ENCODE data around the gene CAPN12.
A peak's percentile ranks its signal among the peaks of the same experiment; 100 is the strongest.

Gene CAPN12

DNA sequence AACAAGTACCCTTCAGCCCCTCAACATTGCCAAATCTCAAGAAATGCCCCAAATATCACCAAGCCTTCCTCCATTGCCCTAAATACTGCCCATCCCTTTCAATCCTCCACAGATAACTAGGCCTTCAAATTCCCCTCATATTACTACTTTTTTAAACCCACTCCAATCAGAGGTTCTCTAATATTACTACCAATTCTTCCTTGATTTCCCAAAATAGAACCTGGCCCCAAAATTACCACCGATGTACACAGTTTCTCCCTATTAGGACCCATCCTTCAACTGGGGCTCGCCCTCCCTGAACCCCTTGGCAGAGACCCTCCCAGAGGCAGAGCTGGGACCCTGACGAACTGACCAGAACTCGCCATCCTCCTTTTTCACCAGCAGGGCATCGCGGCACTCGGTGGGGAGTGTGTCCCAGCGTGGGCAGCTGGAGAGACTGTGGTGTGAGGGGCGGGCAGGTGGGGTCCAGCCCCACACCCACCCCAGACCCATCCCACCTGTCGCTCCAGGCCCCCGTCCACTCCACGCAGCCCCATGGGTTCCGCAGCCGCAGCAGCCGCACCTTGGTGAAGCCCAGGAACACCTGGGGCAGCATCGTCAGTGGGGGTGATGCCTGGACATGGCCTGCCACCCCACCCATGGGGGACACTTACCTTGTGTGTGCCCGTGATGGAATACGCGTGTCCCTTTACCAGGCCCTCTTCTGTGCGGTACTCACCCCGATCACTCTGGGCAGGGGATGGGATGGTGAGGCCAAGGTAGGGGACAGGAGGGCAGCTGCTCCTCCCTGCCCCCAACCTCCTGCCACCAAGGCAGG, 6.1 kb downstream of the CAPN12 start:
- DNase-seq, result no peak

DNA sequence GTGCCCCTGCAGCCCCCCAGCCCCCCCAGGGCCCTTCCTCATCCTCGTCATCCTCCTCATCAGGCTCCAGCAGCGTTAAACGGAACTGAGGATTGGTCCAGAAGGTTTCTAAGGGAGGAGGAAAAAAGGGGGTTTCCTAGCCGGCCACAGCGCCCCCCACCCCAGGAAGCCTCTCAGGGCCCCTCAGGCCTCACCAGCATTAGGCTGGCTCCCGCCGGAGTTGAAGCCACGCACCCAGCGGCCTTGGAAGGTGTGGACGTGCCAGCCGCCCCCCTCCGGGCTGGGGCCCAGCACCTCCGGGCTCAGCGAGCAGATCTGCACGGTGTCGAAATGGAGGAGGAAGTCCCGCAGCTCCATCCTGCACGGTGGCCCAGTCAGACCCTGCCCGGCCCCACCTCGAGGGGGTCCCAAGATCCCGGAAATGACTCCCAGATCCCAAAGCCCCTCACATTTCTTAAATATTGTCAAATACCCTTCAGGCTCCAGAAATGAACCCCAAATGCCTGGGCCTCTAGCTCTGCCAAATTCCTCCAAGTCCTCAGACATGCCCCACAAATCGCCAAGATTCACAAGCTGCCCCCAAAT, 6.9 kb downstream of the CAPN12 start:
- no peak for DNase-seq

DNA sequence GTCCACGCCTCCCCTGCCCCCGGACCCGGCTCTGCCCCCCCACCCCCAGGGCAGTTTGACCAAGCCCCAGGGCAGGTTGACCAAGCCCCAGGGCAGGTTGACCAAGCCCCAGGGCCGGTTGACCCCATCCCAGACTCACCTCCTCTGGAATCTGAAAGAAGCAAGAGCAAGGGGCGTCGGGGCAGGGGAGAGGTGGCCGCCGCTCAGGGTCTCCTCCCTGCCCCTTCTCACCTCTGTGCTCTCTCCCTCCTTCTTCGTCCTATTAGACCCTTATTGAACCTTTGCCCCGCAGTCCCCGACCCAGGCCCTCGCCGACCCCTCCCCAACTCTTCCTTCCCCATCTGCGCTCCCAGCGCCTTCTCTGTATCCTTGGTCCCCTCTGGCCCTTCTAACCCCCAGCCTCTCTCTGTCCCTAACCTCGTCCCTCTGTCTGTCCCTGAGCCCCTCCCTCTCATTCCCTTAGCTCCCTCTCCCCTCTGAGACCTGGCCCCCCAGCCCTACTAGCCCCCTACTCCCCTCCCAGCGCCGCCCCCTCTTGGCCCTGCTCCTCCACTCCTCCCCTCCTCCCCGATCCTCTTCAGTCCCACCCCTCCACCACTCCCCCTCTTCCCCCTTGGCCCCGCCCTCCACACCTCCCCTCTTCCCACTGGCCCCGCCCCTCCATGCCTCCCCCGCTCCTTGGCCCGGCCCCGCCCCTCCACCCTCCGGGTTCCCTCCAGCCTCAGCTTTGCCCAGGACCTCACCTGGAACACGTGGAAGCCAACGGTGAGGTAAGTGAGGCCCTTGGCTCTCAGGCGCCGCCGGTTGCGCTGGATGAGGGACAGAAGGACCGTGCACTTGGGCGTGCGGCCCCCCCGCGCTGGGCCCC, 7.6 kb downstream of the CAPN12 start:
- peak; percentile 85 for DNase-seq

DNA sequence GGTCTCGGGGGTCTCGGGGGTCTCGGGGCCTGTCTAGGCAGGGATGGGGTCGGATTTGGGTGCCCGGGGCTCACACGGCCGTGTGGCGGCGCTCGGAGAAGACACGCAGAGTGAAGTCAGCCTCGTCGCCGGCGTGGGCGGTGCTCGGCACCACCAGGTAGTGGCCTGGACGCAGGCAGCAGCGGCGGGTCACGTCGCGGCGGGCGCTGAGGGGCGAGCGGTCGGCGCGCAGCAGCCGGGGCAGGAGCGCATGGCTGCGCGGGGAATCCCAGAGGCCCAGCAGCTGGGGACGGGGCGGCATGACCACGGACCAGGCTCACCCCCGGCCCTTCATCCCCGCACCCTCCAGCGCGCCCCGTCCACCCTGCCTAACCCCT, 8.2 kb downstream of the CAPN12 start:
- peak; percentile 76 for DNase-seq

DNA sequence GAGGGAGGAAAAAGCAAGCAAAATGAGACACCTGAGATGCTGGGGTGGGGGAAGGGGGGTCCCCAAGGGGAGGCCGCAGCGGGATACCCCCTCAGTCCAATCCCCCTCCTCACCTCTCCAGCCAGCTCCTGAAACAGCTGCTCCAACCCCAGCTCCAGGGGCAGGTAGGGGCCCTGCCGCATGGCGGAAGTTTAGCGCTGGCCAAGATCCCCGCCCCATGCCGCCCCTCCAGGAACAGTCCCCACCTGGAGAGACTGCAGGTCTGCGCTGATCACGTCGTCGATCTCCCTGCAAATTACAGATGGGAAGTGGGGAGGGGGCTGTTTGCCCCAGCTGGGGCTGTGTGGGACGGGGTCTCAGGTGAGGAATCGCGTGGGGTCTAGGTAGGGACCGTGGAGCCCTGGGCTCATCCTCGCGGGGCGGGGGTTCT, 9.0 kb downstream of the CAPN12 start:
- peak; percentile 62 for DNase-seq

DNA sequence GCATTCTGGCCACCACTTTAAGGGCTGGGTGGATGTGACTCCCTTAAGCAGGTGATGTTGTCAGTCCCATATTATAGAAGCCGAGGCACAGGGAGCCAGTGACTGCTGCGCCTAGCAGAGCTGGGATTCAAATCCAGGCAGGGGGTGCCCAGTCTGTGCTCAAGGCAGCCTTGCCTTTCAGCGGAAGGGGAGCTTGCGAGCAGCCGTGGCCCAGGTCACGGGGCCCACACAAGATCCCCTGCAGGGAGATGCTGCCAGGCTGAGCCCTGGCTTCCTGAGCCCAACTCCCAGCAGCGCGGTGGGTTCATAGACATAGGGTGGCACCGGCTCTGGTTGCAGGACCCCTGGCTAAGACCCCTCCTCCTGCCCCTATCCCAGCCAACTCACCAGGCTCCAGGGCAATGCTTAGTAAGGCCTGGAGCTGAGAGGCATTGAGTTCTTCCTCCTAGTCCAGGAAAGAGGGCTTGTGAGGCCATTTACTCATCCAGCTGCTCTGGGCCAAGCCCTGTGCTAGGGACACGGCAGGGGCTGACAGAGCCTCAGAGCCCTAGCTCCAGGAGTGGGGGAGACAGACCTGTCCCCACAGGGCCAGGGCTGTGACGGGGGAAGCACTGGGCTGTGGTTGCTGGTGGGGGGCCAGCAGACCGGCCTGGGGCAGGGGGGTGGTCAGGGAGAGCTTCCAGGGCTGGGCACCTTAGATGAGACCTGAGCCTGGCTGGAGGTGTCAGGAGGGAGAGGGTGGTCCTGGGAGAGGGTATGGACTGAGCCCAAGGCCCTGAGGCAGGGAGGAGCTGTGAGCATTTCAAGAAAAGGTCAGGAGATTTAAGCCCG, 9.6 kb downstream of the CAPN12 start:
- peak; percentile 36 for DNase-seq

DNA sequence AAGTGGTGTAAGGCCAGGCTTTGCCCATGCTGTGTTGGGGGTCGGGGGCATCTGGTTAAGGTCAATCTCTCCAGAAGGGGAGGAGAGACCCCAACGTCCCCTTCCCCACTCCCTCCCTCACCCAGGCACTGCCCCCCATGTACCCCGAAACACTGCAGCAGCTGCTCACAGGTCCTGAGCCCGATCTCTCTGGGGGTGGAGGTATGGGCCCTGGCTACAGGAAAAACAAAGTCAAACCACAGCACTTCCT, 10.2 kb downstream of the CAPN12 start:
- no peak for DNase-seq

DNA sequence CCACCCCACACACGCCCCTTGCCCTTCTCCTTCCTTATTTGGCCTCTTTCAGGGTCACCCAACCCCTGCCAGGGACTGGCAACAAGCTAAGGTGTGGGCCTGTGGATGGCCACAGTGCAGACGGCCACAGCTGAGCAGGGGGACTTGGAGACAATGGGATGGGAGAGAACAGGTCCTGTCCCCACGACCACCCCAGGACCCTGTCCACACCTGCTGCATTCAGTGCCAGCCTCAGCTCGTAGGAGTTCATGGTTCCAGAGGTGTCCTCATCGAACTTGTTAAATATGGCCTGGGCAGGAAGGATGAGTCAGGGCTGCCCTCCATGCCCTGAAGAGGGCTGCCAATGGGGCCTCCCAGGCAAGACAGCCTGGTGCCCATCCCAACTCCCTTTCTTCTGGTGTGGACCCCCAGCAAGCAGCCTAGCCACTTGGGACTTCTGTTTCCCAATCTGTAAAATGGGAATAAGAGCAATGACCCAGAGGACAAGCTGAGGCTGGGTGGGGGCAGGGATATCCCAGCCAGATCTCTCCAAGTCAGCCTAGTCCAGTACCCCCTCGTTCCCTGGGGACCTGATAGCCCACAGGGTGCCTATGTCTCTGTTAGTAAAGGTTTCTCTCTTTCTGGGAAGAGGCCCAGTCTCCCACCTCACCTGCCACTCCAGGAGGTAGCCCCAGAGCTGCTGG, 10.6 kb downstream of the CAPN12 start:
- DNase-seq, result no peak

DNA sequence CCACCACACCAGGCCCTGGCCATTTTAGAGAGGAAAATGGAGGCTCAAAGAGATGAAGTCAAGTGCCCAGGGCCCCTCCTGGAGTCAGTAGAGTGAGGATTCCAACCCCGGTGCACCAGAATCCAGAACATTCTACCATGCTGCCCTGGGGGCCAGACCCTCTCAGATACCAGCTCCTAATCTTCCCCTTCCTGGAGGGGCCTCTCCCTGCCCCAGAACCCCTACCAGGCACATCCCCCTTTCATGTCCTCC, 11.1 kb downstream of the CAPN12 start:
- DNase-seq, result no peak

DNA sequence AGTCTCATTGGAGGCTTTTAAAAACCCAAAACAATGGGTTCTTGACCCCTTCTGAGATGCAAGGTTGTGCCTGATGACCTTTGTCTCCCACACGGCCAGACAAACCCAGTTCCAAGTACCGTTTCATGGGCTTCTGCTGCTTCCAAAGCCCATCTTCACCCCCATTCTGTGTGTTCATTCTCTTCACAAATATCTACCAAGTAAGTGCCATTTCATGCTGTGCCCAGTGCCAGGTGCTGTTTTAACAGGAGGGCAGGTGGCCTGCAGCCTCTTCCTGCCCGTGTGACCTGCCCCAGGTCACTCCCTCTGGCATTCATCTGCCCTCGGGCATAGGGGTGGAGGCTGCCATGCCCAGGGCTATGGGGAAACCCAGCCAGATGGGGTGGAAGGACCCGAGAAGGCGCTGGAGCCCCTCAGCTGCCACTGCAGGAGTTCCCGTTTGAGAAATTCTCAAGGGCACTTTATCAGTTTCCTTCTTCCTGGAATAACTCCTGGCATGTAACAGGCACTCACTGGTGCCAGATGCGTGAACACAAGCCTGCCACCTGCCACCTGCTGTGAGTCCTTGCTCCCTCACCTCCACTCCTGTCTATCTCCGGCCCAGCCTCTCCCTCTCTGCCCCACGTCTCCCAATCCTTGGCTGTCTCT, 12.5 kb downstream of the CAPN12 start:
- no peak for DNase-seq

DNA sequence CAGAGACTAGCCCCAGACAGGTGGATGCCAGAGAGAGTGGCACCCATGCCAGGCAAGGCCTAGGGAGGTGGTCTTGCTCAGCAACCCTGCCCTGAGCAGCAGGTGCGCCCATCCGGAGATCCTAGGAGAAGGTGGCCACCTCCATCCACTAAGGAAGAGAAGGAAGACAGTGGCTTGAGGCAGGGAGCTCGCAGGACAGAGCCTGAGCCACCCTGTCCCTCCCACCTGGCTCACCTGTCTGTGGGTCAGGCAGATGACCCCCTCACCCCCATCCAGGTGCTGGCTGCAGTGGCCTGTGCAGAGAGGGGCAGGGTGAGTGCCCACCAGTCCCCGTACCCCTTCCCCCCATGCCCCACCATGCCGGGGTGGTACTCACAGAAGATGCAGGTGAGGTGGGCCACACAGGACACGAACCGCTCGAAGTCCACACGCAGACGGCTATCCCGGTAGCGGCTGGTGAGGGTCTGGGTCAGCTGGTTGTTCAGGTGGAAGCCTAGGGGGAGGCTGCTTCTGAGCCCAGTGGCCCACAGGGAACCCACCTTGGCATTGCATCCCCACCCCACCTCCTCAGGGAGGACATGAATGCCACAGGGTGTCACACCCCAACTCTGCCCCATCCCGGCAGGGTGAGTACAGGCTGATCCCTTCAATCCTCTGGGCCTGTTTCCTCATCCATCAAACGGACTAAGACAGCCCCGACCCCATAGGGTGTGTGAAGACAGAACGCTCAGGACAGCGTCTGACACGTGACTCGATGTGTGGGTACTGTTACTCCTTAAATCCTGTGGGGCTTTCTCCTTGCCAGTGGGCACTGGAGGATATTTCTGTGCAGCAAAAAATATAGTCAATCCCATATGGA, 13.3 kb downstream of the CAPN12 start:
- no peak for DNase-seq

DNA sequence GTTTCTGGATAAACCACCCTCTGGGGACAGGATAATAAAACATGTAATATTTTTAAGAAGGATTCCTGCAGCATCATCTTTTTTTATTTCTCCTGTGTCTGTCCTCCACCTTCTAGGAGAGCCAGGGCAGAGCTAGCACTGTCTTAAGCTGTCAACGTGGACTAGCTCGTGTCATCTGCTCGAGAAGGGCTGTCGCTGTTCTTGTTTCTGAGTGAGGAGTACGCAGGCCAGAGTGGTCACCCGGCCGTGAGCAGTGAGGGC, 13.9 kb downstream of the CAPN12 start:
- DNase-seq, result no peak

DNA sequence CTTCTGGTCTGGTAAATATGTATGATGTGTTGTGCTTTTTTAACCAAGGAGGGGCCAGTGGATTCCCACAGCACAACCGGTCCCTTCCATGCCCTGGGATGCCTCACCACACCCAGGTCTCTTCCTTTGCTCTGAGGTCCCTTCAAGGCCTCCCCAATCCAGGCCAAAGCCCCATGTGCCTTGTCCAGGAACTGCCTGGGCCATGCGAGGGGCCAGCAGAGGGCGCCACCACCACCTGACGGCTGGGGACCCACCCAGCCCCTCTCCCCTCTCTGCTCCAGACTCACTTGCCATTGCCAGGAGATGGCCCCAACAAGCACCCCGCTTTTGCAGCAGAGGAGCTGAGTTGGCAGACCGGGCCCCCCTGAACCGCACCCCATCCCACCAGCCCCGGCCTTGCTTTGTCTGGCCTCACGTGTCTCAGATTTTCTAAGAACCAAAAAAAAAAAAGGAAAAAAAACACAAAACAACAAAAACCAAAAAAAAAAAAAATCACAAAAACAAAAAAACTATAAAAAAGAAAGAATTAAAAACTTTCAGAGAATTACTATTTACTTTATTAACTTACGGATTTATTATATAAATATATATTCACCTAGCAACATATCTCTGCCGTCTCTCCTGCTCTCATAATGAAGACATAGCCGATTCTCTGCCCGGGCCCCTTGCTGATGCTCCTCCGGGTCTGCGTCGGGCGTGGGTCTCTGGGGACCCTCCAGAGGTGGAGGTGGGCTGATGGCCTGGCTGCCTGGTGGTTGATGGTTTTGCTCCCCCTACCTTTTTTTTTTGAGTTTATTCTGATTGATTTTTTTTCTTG, 14.4 kb downstream of the CAPN12 start:
- peak; percentile 92 for DNase-seq

DNA sequence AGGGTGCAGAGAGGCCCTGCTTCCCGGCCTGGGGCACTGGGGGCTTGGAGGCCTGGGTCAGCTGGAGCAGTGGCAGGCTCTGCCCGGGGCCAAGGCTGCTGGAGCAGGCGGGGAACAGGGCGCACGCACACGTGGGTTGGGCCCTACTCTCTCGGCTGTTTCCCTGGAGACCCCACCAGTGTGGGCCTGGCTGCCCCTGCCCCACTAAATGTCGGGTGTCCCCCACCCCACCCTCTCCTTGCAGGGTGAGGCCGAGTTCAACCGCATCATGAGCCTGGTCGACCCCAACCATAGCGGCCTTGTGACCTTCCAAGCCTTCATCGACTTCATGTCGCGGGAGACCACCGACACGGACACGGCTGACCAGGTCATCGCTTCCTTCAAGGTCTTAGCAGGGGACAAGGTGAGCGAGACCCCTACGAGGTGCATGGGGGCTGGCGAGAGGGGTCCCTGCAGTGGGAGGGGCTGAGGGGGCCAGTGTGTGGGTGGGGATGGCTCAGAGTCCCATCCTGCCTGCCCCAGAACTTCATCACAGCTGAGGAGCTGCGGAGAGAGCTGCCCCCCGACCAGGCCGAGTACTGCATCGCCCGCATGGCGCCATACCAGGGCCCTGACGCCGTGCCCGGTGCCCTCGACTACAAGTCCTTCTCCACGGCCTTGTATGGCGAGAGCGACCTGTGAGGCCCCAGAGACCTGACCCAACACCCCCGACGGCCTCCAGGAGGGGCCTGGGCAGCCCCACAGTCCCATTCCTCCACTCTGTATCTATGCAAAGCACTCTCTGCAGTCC, 15.3 kb downstream of the CAPN12 start:
- no peak for DNase-seq

DNA sequence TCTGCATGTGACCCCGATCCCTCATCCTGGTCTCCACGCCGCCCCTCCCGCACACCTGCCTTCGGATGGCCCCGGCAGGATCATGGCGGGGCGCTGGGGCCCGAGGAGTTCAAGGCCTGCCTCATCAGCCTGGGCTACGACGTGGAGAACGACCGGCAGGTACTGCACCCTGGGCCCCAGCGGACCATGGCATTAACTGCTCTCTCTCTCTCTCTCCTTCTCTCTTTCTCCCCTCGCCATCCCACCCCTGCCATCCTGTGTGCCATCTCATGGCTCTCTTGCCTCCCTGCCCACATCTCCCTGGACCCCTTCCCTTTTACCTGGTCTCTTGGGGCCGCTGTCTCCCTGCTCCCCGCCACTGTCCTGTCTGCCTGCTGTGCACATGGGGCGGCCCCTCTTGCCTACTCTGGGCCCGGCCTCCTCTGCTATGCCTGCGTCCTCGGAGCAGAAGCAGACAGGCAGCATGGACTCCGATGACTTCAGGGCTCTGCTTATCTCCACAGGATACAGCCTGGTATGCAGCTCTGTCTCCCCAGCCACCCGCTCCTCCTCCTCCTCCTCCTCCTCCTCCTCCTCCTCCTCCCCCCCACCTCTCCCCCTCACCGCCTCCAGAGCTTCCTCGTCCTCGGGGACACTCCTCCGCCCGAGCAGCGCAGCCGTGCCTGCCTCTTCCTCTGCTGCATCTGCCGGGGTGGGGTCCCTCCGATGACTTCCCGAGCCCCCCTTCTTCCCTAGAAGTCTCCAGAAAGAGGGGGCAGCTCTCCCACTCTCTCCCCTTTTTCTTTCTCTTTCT, 16.2 kb downstream of the CAPN12 start:
- no peak for DNase-seq

DNA sequence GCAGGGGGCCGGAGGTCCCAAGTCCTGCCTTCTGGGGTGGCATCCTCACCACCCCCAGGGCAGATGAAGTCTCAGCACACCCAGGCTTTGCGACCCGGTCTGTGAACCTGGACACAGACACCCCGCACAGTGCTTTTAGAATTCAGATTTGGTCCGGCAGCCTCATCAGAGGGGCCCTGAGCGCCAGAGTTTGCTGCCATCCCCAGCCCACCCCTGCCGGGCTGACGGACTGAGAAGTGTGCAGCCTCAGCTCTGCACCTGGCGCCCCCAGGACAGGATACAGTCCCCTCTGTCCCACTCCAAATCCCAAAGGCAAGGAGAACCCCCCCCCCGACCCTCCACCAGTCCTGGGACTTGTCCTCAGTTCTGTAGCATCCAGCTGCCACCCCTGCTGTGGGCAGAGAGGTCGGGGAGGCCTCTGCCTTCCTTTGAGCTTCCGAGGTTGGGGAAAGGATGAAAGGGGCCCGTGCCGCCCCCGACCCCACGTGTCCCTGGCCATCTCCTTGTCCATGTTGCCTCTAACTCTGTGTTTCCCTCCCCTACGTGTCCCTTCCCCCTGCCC, 16.9 kb downstream of the CAPN12 start:
- no peak for DNase-seq

DNA sequence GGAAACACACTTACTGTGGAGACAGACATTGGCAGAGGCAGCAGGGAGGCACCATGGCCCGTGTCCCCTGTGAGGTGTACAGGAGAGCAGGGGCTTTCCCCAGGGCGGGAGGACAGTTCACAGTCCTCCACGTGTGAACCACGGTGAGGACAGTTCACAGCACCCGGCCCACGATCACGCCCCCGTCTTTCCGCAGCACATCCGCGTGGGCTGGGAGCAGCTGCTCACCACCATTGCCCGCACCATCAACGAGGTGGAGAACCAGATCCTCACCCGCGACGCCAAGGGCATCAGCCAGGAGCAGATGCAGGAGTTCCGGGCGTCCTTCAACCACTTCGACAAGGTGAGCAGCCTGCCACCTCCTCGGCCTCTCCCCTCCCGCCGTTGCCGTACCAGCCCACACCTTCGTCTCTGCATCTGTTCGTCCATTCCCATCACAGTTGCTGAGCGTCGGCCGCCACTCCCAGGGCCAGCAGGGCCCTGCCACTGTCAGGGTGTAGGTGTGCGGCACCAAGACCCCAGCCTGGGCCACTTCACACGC, 17.4 kb downstream of the CAPN12 start:
- DNase-seq, result peak; percentile 40

DNA sequence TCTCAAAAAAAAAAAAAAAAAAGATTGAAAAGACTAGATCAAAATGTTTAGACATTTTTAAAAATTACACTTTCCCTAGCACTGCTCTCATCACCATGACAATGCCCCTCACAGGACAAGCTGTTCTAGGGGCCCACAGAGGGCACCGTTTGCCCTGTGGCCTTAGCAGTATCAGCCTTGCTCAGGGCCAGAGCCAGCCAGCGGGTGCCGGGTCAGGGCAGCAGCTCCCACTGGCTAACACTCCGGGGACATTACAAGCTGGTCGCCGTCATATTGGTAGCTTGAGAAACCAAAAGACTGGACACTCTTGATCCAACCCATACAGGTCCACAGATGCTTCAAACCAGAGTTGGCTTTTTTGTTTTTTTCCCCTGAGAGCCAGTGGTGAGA, 18.0 kb downstream of the CAPN12 start:
- DNase-seq, result no peak
